B cell (primary cell): Measurements from ENCODE around the gene DEFB123. TPM values are rescaled to one million over a fixed set of nuclear protein-coding genes. Genes with fewer than 3 reads are reported as not detected.

Experiments
- ATAC-seq: fragments of 200-7000 bp; cut with Tn5 transposase; one replicate; pipeline ENCODE4 v1.10.0; 2021; ENCODE audit warnings: low read depth, mild to moderate bottlenecking, moderate number of reproducible peaks, moderate library complexity
- CTCF ChIA-PET: fragments of 350-600 bp; sonication (Branson Sonifier 250); formaldehyde crosslinking; loops from one replicate; lab custom pipeline; 2021; ENCODE audit warnings: antibody characterized with exemption, inconsistent platforms; lab: Charles Lee
- POLR2A ChIA-PET: fragments of 350-600 bp; sonication (Branson Sonifier 250); formaldehyde crosslinking; loops from one replicate; lab custom pipeline; 2021; ENCODE audit warnings: antibody characterized with exemption; lab: Charles Lee
- DNase-seq: peaks from one replicate; pipeline ENCODE4 v3.0.0; 2013
- H2AFZ ChIP-seq: 2 replicates; pipeline ENCODE4 v1.6.1; 2012; ENCODE audit warnings: mild to moderate bottlenecking, low read depth, low read length; ENCODE audit not compliant: insufficient read depth, poor library complexity, severe bottlenecking
- H3K27ac ChIP-seq, 2 donors: 1 replicate in 1 of 2; 2 replicates in 1 of 2; pipeline ENCODE4 v1.5.1; 2012 to 2013; ENCODE audit warnings: low read length in 2 of 2, mild to moderate bottlenecking in 2 of 2, moderate library complexity in 1 of 2
- H3K27me3 ChIP-seq, 4 experiments: fragments of 200-600 bp in 1 of 4; sonication (generic) in 1 of 4; replicated peaks in 1 of 4; 1 replicate in 2 of 4; 2 replicates in 2 of 4; pipeline versions ENCODE4 v1.6.1 to v1.7.0; 2013 to 2016; ENCODE audit warnings: low read length in 3 of 4, mild to moderate bottlenecking in 2 of 4, mixed read lengths in 1 of 4, moderate library complexity in 1 of 4; ENCODE audit not compliant: insufficient read depth in 4 of 4, control insufficient read depth in 3 of 4; ENCODE audit errors: control extremely low read depth in 1 of 4
- H3K36me3 ChIP-seq, 2 experiments: replicated peaks in 1 of 2; 1 replicate in 1 of 2; 2 replicates in 1 of 2; pipeline versions ENCODE4 v1.6.1 to v1.7.1; 2013; ENCODE audit warnings: low read length in 1 of 2; ENCODE audit not compliant: insufficient read depth in 2 of 2, control insufficient read depth in 1 of 2; ENCODE audit errors: control extremely low read depth in 1 of 2, extremely low read depth in 1 of 2
- H3K4me1 ChIP-seq, 2 donors: fragments of 200-600 bp in 1 of 2; sonication (generic) in 1 of 2; 1 replicate in 1 of 2; 2 replicates in 1 of 2; pipeline versions ENCODE4 v1.5.1 to v1.6.1; 2013 to 2017; ENCODE audit warnings: low read length in 2 of 2; ENCODE audit not compliant: control insufficient read depth in 2 of 2, insufficient read depth in 2 of 2
- H3K4me2 ChIP-seq: replicated peaks from 2 replicates; pipeline ENCODE3; 2012; ENCODE audit warnings: mild to moderate bottlenecking, low read depth, low read length; ENCODE audit not compliant: poor library complexity, severe bottlenecking
- H3K4me3 ChIP-seq, 5 experiments: fragments of 200-600 bp in 1 of 5; sonication (generic) in 1 of 5; 1 replicate in 3 of 5; 2 replicates in 2 of 5; pipeline versions ENCODE4 v1.5.1 to v1.7.0; 2011 to 2016; ENCODE audit warnings: low read length in 4 of 5, mild to moderate bottlenecking in 4 of 5, low read depth in 2 of 5, control low read depth in 1 of 5, moderate library complexity in 1 of 5; ENCODE audit not compliant: insufficient read depth in 1 of 5; ENCODE audit errors: control extremely low read depth in 1 of 5, extremely low read depth in 1 of 5
- H3K79me2 ChIP-seq: fragments of 200-600 bp; sonication (generic); one replicate; pipeline ENCODE4 v1.6.0; 2016; ENCODE audit warnings: low read length; ENCODE audit not compliant: control insufficient read depth, insufficient read depth
- H3K9ac ChIP-seq: fragments of 200-600 bp; sonication (generic); 2 replicates; pipeline ENCODE4 v1.6.1; 2017; ENCODE audit warnings: mild to moderate bottlenecking, low read length, moderate library complexity
- H3K9me3 ChIP-seq, 3 donors: one replicate each; pipeline versions ENCODE4 v1.6.1 to v1.7.1; 2013; ENCODE audit warnings: low read length in 2 of 3; ENCODE audit not compliant: control insufficient read depth in 2 of 3, insufficient read depth in 1 of 3; ENCODE audit errors: control extremely low read depth in 1 of 3
- H4K20me1 ChIP-seq: 2 replicates; pipeline ENCODE4 v1.6.0; 2012; ENCODE audit warnings: mild to moderate bottlenecking, low read length; ENCODE audit not compliant: insufficient read depth, control insufficient read depth, poor library complexity, severe bottlenecking
- H3K27ac Mint-ChIP-seq: one replicate; pipeline ENCODE4 v1.8.0; 2021; ENCODE audit warnings: mixed read lengths
- H3K27me3 Mint-ChIP-seq: one replicate; pipeline ENCODE4 v1.8.0; 2021; ENCODE audit warnings: mixed read lengths
- H3K4me1 Mint-ChIP-seq: one replicate; pipeline ENCODE4 v1.8.0; 2021; ENCODE audit warnings: mixed read lengths
- H3K4me3 Mint-ChIP-seq: one replicate; pipeline ENCODE4 v1.8.0; 2021; ENCODE audit warnings: mixed read lengths
- H3K9me3 Mint-ChIP-seq: one replicate; pipeline ENCODE4 v1.8.0; 2022; ENCODE audit warnings: mixed read lengths; ENCODE audit not compliant: insufficient read depth
- EZH2 ChIP-seq: IDR thresholded peaks from 2 replicates; pipeline ENCODE4 v1.6.1; 2012; ENCODE audit warnings: borderline replicate concordance, low read depth, mild to moderate bottlenecking, moderate library complexity, low read length; ENCODE audit not compliant: insufficient read depth, poor library complexity, severe bottlenecking
- WGBS: methylation state at CpG from one replicate; pipeline ENCODE4 v1.1.5; 2013; ENCODE audit warnings: missing lambda C conversion rate; ENCODE audit not compliant: insufficient coverage; 5-methylcytosine and 5-hydroxymethylcytosine counted together
- intact Hi-C: fragments of 100-400 bp; cut with micrococcal nuclease; formaldehyde crosslinking; loops from one replicate; pipeline ENCODE4 v1.10.0; 2022
- polyA plus RNA-seq: library from polyadenylated mRNA; depleted of rRNA; stranded (reverse); fragments of >200 nt; gene quantifications from 2 replicates; pipeline ENCODE4 v1.2.3, GENCODE V29; 2012
- total RNA-seq, 2 donors: library from RNA; stranded (reverse); fragments of 120-200 nt in 1 of 2; gene quantifications; 1 replicate in 1 of 2; 2 replicates in 1 of 2; pipeline versions ENCODE4 v1.2.3 to v1.2.4, GENCODE V29; 2013 to 2022
- TF ChIP-seq, protein P1 (sequence below): fragments of 200-600 bp; IDR thresholded peaks from one replicate; pipeline ENCODE4 v1.8.0; 2022; ENCODE audit warnings: antibody characterized with exemption, mild to moderate bottlenecking

Gene DEFB123
- total and polyA plus RNA-seq, 2 donors (not counting 1 experiment from before 2014, with no cell fraction given) = not detected

DNA sequence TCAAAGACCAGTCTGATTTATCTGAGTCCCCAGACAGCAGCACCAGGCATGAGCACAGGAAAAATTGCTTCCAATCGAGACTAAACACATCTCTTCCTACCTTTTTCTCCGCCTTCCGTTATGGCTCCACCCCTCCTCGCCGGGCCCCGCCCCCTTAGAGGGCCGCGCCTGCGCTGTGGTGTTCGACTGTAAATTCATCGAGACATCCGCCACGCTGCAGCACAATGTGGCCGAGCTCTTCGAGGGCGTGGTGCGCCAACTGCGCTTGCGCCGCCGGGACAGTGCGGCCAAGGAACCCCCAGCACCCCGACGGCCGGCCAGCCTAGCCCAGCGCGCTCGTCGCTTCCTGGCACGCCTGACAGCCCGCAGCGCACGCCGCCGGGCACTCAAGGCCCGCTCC is 43.6 kb downstream of the DEFB123 start:
- 62% methylated on average over 36 of the region's 36 CpGs for WGBS
- Histone ChIP-seq H3K79me2 (no peaks in the 10 kb centered on the region), H3K27me3 (peaks cover 0 to 25% (median 3%) of the 10 kb centered on the region in 4 experiments), H3K36me3 (no peaks in the 10 kb centered on the region), H3K4me2 (no peak overlapping the region), H3K4me3 (no peak overlapping the region), H2AFZ (no peak overlapping the region), H3K27ac (no peak overlapping the region), H3K4me1 (no peaks in the 10 kb centered on the region), H3K9me3 (peaks cover 0 to 6% (median 0%) of the 10 kb centered on the region in 3 donors), H3K9ac (no peak overlapping the region), H4K20me1 (no peaks in the 10 kb centered on the region)
- no peak overlapping the region for H3K4me3 Mint-ChIP-seq
- ATAC-seq = no peak
- CTCF ChIA-PET = interaction anchor here (1.3 kb wide), 1 partner anchor 19 kb away, joined by 6 read pairs; no protein-coding TSS in a partner anchor
- POLR2A ChIA-PET = no interaction called here
- H3K27me3 Mint-ChIP-seq = peaks cover 48% of the 10 kb centered on the region
- no peaks in the 10 kb centered on the region for H3K9me3 Mint-ChIP-seq
- intact Hi-C loops = no loop called here
- H3K4me1 Mint-ChIP-seq = peaks cover 1% of the 10 kb centered on the region
- no peak for TF ChIP-seq EZH2
- TF ChIP-seq, protein P1, sequence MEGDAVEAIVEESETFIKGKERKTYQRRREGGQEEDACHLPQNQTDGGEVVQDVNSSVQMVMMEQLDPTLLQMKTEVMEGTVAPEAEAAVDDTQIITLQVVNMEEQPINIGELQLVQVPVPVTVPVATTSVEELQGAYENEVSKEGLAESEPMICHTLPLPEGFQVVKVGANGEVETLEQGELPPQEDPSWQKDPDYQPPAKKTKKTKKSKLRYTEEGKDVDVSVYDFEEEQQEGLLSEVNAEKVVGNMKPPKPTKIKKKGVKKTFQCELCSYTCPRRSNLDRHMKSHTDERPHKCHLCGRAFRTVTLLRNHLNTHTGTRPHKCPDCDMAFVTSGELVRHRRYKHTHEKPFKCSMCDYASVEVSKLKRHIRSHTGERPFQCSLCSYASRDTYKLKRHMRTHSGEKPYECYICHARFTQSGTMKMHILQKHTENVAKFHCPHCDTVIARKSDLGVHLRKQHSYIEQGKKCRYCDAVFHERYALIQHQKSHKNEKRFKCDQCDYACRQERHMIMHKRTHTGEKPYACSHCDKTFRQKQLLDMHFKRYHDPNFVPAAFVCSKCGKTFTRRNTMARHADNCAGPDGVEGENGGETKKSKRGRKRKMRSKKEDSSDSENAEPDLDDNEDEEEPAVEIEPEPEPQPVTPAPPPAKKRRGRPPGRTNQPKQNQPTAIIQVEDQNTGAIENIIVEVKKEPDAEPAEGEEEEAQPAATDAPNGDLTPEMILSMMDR = no peak
- no peak for DNase-seq
- H3K27ac Mint-ChIP-seq = no peak overlapping the region

DNA sequence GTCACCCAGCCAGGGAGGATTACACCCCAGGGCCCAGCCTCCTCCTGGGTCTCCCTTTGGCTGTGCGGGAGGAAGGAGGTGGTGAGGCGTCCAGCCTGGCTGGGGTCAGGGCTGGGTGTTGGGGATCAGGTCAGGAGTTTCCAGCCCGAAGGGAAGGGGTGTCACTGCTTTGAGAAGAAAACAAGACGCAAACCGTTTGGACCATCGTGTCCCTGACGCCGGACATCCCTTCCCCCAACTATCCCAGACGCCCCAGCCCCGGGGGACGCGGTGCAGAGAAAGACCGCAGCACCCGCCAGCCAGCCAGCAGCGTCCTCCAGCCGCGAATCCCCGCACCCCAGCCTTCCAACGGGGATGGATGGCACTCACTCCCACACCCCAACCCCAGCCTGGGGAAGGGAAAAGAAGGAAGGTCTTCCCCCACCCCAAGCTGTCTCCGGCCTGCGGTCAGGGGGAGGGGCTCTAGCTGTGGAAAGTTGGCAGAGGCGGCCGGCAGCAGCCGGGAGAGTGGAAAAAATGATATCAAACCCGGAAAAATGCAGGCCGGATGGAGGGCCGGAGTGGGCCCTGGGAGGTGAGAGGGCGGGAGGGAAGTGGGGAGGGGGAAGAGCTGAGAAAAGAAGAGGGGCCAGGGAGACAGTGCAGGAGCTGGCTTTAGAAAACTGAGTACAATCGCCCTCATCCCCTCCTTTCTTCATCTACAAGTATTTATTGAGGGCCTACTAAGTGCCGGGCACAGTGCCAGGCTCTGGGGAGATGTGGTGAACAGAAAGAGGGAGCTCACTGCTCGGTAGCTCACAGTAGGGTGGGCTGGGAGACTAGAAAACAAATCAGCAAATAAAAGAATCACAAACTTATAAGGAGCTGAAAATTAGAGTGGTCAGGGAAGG is 45.3 kb downstream of the DEFB123 start:
- no peak overlapping the region for H3K27ac Mint-ChIP-seq
- H3K27me3 Mint-ChIP-seq = peaks cover 45% of the 10 kb centered on the region
- Histone ChIP-seq H4K20me1 (no peaks in the 10 kb centered on the region), H3K9ac (no peak overlapping the region), H3K4me3 (no peak overlapping the region), H3K9me3 (peaks cover 0 to 6% (median 0%) of the 10 kb centered on the region in 3 donors), H2AFZ (no peak overlapping the region), H3K27ac (no peak overlapping the region), H3K4me1 (no peaks in the 10 kb centered on the region), H3K79me2 (no peaks in the 10 kb centered on the region), H3K27me3 (peaks cover 0 to 25% (median 3%) of the 10 kb centered on the region in 4 experiments), H3K36me3 (no peaks in the 10 kb centered on the region), H3K4me2 (no peak overlapping the region)
- intact Hi-C loops = no loop called here
- ChIA-PET POLR2A (no interaction called here), CTCF (interaction anchor here (4.2 kb wide), 1 partner anchor 17 kb away, joined by 23 read pairs; no protein-coding TSS in a partner anchor)
- DNase-seq (no peak), ATAC-seq (no peak)
- no peak for TF ChIP-seq EZH2
- TF ChIP-seq, protein P1 = no peak
- H3K9me3 Mint-ChIP-seq = no peaks in the 10 kb centered on the region
- H3K4me3 Mint-ChIP-seq = no peak overlapping the region
- H3K4me1 Mint-ChIP-seq = peaks cover 1% of the 10 kb centered on the region
- WGBS = 12% methylated on average over 19 of the region's 31 CpGs
